Peyer's patch (tissue), 4 donors: Measurements from ENCODE around the gene PHAX. TPM values are rescaled to one million over a fixed set of nuclear protein-coding genes. Genes with fewer than 3 reads are reported as not detected.
"Not testable (repeated sequence)": the region's sequence is repeated elsewhere in the genome, so short reads cannot be mapped to it uniquely, and the experiment has no call there.

Source experiments
- DNase-seq, 3 donors: peaks; one replicate each; pipeline ENCODE4 v3.0.0-alpha.2; 2017 to 2019
- H3K27ac ChIP-seq, 4 donors: fragments of 200-600 bp; sonication (generic); one replicate each; pipeline ENCODE4 v1.5.1; 2016 to 2019
- H3K27me3 ChIP-seq, 2 donors: fragments of 200-600 bp; sonication (generic); one replicate each; pipeline ENCODE4 v1.5.1; 2019
- H3K36me3 ChIP-seq, 3 donors: fragments of 200-600 bp; sonication (generic); one replicate each; pipeline ENCODE4 v1.5.1; 2016 to 2019
- H3K4me1 ChIP-seq, 4 donors: fragments of 200-600 bp; sonication (generic); one replicate each; pipeline ENCODE4 v1.5.1; 2016 to 2019
- H3K4me3 ChIP-seq, 4 donors: fragments of 200-600 bp; sonication (generic); 1 replicate in 3 of 4; 2 replicates in 1 of 4; pipeline ENCODE4 v1.5.1; 2016 to 2019; ENCODE audit warnings: mild to moderate bottlenecking in 1 of 4
- H3K9me3 ChIP-seq, 4 donors: fragments of 200-600 bp; sonication (generic); one replicate each; pipeline ENCODE4 v1.5.1; 2016 to 2019; ENCODE audit warnings: mild to moderate bottlenecking in 1 of 4
- CTCF ChIP-seq, 6 experiments: fragments of 450-650 bp in 4 of 6; fragments of 200-600 bp in 2 of 6; sonication (generic) in 1 of 6; IDR thresholded peaks; one replicate each; pipeline ENCODE4 v1.5.1; 2017 to 2019; ENCODE audit warnings: antibody characterized with exemption in 6 of 6, mild to moderate bottlenecking in 3 of 6, moderate library complexity in 1 of 6
- POLR2A ChIP-seq, 2 donors: fragments of 450-650 bp; IDR thresholded peaks; one replicate each; pipeline ENCODE4 v1.5.1; 2017; ENCODE audit warnings: antibody characterized with exemption in 2 of 2, mild to moderate bottlenecking in 2 of 2, moderate library complexity in 2 of 2
- total RNA-seq, 4 donors: library from RNA; depleted of rRNA; stranded (reverse); fragments of >200 nt; gene quantifications; one replicate each; pipeline ENCODE4 v1.1.0, GENCODE V29; 2016

The PHAX gene
- total RNA-seq, 4 donors from 2014 or later = 25.6 to 31.4 (median 27.4) TPM

- Histone ChIP-seq H3K4me3 (no peak overlapping the region), H3K27me3 (no peaks in the 10 kb centered on the region), H3K4me1 (peaks cover 0 to 18% (median 0%) of the 10 kb centered on the region in 4 donors), H3K9me3 (no peaks in the 10 kb centered on the region), H3K27ac (no peak overlapping the region), H3K36me3 (peaks cover 0 to 50% (median 0%) of the 10 kb centered on the region in 3 donors)
- TF ChIP-seq CTCF (IDR thresholded peaks at IDR 0.05) = no peak
- no peak for TF ChIP-seq POLR2A (IDR thresholded peaks at IDR 0.05)
- DNase-seq = no peak
Observed at GRCh38 chr5:126610616-126611015, 9.9 kb downstream of the PHAX start.

- DNase-seq = no peak
- Histone ChIP-seq H3K4me3 (no peak overlapping the region), H3K36me3 (peaks cover 0 to 62% (median 0%) of the 10 kb centered on the region in 3 donors), H3K9me3 (no peaks in the 10 kb centered on the region), H3K27ac (no peak overlapping the region), H3K27me3 (no peaks in the 10 kb centered on the region), H3K4me1 (no peaks in the 10 kb centered on the region)
- TF ChIP-seq POLR2A (IDR thresholded peaks at IDR 0.05) (no peak), CTCF (IDR thresholded peaks at IDR 0.05) (no peak)
Observed at GRCh38 chr5:126613941-126614592, 13.3 kb downstream of the PHAX start.

- no peak overlapping the region for H3K27ac ChIP-seq
- peaks cover 0 to 62% (median 0%) of the 10 kb centered on the region in 3 donors for H3K36me3 ChIP-seq
- H3K4me1 ChIP-seq = no peaks in the 10 kb centered on the region
- H3K27me3 ChIP-seq = no peaks in the 10 kb centered on the region
- TF ChIP-seq CTCF (IDR thresholded peaks at IDR 0.05) (no peak), POLR2A (IDR thresholded peaks at IDR 0.05) (no peak)
- H3K4me3 ChIP-seq = no peak overlapping the region
- H3K9me3 ChIP-seq = no peaks in the 10 kb centered on the region
- no peak for DNase-seq
Observed at GRCh38 chr5:126615286-126615685, 14.5 kb downstream of the PHAX start.

- not testable (repeated sequence) for H3K27me3 ChIP-seq, H3K4me1 ChIP-seq, H3K9me3 ChIP-seq, DNase-seq, H3K27ac ChIP-seq, H3K4me3 ChIP-seq
- peaks cover 0 to 62% (median 0%) of the 10 kb centered on the region in 3 donors for H3K36me3 ChIP-seq
Observed at GRCh38 chr5:126617603-126618002, 16.9 kb downstream of the PHAX start.

- no peak overlapping the region for H3K4me3 ChIP-seq
- TF ChIP-seq POLR2A (IDR thresholded peaks at IDR 0.05) = no peak
- no peak for TF ChIP-seq CTCF (IDR thresholded peaks at IDR 0.05)
- H3K27ac ChIP-seq = no peak overlapping the region
- DNase-seq = no peak
- H3K4me1 ChIP-seq = no peaks in the 10 kb centered on the region
- no peaks in the 10 kb centered on the region for H3K27me3 ChIP-seq
- H3K36me3 ChIP-seq = peaks cover 0 to 71% (median 0%) of the 10 kb centered on the region in 3 donors
- H3K9me3 ChIP-seq = no peaks in the 10 kb centered on the region
Observed at GRCh38 chr5:126619781-126620180, 19.0 kb downstream of the PHAX start.

- TF ChIP-seq CTCF (IDR thresholded peaks at IDR 0.05) (no peak), POLR2A (IDR thresholded peaks at IDR 0.05) (no peak)
- no peak overlapping the region for H3K27ac ChIP-seq
- H3K27me3 ChIP-seq = no peaks in the 10 kb centered on the region
- H3K36me3 ChIP-seq = peaks cover 0 to 53% (median 0%) of the 10 kb centered on the region in 3 donors
- no peaks in the 10 kb centered on the region for H3K4me1 ChIP-seq
- no peak overlapping the region for H3K4me3 ChIP-seq
- no peak for DNase-seq
- no peaks in the 10 kb centered on the region for H3K9me3 ChIP-seq
Observed at GRCh38 chr5:126624534-126624933, 23.8 kb downstream of the PHAX start.
